ENCODE measurements around the gene PLXNA1.

- TF ChIP-seq PAX8 (IDR thresholded peaks at IDR 0.05), result no peak
- no peak for TF ChIP-seq RAD21 (IDR thresholded peaks at IDR 0.05; ENCODE audit: insufficient read depth, low read depth, low read length)
- TF ChIP-seq, protein P1, sequence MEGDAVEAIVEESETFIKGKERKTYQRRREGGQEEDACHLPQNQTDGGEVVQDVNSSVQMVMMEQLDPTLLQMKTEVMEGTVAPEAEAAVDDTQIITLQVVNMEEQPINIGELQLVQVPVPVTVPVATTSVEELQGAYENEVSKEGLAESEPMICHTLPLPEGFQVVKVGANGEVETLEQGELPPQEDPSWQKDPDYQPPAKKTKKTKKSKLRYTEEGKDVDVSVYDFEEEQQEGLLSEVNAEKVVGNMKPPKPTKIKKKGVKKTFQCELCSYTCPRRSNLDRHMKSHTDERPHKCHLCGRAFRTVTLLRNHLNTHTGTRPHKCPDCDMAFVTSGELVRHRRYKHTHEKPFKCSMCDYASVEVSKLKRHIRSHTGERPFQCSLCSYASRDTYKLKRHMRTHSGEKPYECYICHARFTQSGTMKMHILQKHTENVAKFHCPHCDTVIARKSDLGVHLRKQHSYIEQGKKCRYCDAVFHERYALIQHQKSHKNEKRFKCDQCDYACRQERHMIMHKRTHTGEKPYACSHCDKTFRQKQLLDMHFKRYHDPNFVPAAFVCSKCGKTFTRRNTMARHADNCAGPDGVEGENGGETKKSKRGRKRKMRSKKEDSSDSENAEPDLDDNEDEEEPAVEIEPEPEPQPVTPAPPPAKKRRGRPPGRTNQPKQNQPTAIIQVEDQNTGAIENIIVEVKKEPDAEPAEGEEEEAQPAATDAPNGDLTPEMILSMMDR (IDR thresholded peaks at IDR 0.05 in 2 of 3, conservative IDR thresholded peaks at IDR 0.05 in 1 of 3; ENCODE audit: control insufficient read depth in 2 of 3, extremely low read depth in 1 of 3, insufficient read depth in 1 of 3, low read depth in 3 of 3, low read length in 3 of 3), result no peak
- TF ChIP-seq SREBF1 (IDR thresholded peaks at IDR 0.05; ENCODE audit: low read length), result no peak
- no peak for TF ChIP-seq YY1 (IDR thresholded peaks at IDR 0.05; ENCODE audit: low read depth, low read length)
- no peak for TF ChIP-seq ZBED1 (IDR thresholded peaks at IDR 0.05; ENCODE audit: borderline replicate concordance)
- no peak for TF ChIP-seq MEF2A (IDR thresholded peaks at IDR 0.05; ENCODE audit: insufficient read depth, low read depth, low read length)
- TF ChIP-seq CREM (IDR thresholded peaks at IDR 0.05; ENCODE audit: low read depth), result no peak
- TF ChIP-seq TARDBP (IDR thresholded peaks at IDR 0.05; ENCODE audit: borderline replicate concordance), result no peak
- no peak for TF ChIP-seq MXI1 (IDR thresholded peaks at IDR 0.05; ENCODE audit: low read depth, low read length)
- TF ChIP-seq, protein P2, sequence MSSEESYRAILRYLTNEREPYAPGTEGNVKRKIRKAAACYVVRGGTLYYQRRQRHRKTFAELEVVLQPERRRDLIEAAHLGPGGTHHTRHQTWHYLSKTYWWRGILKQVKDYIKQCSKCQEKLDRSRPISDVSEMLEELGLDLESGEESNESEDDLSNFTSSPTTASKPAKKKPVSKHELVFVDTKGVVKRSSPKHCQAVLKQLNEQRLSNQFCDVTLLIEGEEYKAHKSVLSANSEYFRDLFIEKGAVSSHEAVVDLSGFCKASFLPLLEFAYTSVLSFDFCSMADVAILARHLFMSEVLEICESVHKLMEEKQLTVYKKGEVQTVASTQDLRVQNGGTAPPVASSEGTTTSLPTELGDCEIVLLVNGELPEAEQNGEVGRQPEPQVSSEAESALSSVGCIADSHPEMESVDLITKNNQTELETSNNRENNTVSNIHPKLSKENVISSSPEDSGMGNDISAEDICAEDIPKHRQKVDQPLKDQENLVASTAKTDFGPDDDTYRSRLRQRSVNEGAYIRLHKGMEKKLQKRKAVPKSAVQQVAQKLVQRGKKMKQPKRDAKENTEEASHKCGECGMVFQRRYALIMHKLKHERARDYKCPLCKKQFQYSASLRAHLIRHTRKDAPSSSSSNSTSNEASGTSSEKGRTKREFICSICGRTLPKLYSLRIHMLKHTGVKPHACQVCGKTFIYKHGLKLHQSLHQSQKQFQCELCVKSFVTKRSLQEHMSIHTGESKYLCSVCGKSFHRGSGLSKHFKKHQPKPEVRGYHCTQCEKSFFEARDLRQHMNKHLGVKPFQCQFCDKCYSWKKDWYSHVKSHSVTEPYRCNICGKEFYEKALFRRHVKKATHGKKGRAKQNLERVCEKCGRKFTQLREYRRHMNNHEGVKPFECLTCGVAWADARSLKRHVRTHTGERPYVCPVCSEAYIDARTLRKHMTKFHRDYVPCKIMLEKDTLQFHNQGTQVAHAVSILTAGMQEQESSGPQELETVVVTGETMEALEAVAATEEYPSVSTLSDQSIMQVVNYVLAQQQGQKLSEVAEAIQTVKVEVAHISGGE (CRISPR knock-in tag; IDR thresholded peaks at IDR 0.05), result no peak
- TF ChIP-seq POLR2A (IDR thresholded peaks at IDR 0.05; ENCODE audit: low read depth, low read length), result no peak
- TF ChIP-seq PML (IDR thresholded peaks at IDR 0.05; ENCODE audit: low read length), result no peak
- no peak for TF ChIP-seq HCFC1 (IDR thresholded peaks at IDR 0.05; ENCODE audit: low read length)
Measured at GRCh38 chr3:126970921-126971320, 12.0 kb upstream of the PLXNA1 start.
